ENCODE data around the gene THBS2. TPM values are rescaled to one million over a fixed set of nuclear protein-coding genes. Genes with fewer than 3 reads are reported as not detected.
A peak's percentile ranks its signal among the peaks of the same experiment; 100 is the strongest.

Gene THBS2
- total and polyA plus RNA-seq, 9 donors: 26.5 to 151 (median 65.3) TPM

- Histone ChIP-seq H3K9me3 (no peaks in the 10 kb centered on the region), H3K4me1 (ENCODE audit: insufficient read depth) (peaks cover 14% of the 10 kb centered on the region), H3K27ac (no peak overlapping the region), H3K27me3 (no peaks in the 10 kb centered on the region), H3K4me3 (no peak overlapping the region), H3K36me3 (no peaks in the 10 kb centered on the region)
- WGBS, 3 donors: 87 to 89% (median 89%) methylated on average over 16 of the region's 16 CpGs
- intact Hi-C loops (cut with DNase I): no loop called here
- no peak for DNase-seq
- TF ChIP-seq EP300 (IDR thresholded peaks at IDR 0.05): no peak
- TF ChIP-seq POLR2A (IDR thresholded peaks at IDR 0.05): no peak
- TF ChIP-seq CTCF (IDR thresholded peaks at IDR 0.05): no peak
These were observed 84.9 kb downstream of the THBS2 start for GRCh38 chr6:169168706-169169105.

- Histone ChIP-seq H3K4me1 (ENCODE audit: insufficient read depth) (peaks cover 18% of the 10 kb centered on the region), H3K36me3 (no peaks in the 10 kb centered on the region), H3K27ac (no peak overlapping the region), H3K9me3 (no peaks in the 10 kb centered on the region), H3K27me3 (no peaks in the 10 kb centered on the region), H3K4me3 (no peak overlapping the region)
- TF ChIP-seq CTCF (IDR thresholded peaks at IDR 0.05) (no peak), EP300 (IDR thresholded peaks at IDR 0.05) (no peak), POLR2A (IDR thresholded peaks at IDR 0.05) (no peak)
- DNase-seq: no peak
- intact Hi-C loops (cut with DNase I): no loop called here
- WGBS, 3 donors: 93 to 96% (median 95%) methylated on average over 15 of the region's 15 CpGs
These were observed 85.4 kb downstream of the THBS2 start for GRCh38 chr6:169168302-169168630.

DNA sequence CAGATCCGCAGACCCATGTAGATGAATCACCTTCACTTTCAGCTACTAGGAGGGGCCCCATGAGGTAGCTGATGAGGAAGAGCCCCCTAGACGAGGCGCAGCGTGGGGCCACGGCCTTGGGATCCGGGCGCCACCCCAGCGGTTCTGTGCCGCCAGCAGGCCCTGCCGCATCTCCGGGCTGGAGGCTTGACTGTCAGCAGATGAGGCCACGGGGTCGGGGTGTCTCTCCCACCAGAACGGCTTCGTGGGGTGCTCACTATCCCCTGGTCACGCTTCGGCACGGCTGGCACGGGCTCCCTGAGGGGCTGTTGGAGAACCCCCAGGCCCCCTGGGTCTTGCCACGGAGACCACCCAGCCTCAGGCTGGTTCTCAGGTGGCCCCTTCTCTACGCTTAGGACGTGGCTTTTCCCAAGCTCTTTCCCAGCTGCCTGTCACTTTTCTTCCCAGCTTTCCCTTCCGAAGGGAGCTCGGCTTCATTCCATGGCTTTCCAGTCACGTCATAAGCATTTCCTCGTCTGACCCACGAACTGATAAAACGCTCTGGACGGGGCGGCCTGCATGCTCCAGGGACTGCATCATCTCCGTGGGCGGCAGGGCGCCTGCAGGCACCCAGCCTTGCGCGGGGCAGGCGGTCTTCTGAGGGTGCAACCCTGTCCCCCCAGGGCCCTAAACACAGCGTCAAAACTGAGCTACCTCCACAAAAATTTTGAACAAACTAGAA, 85.9 kb downstream of the THBS2 start:
- peak in 3 of 5 donors; percentile 50 to 59 (median 57) for DNase-seq
- intact Hi-C loops (cut with DNase I): no loop called here
- no peaks in the 10 kb centered on the region for H3K9me3 ChIP-seq
- H3K4me1 ChIP-seq (ENCODE audit: insufficient read depth): peaks cover 19% of the 10 kb centered on the region
- TF ChIP-seq EP300 (IDR thresholded peaks at IDR 0.05) (no peak), CTCF (IDR thresholded peaks at IDR 0.05) (no peak), POLR2A (IDR thresholded peaks at IDR 0.05) (no peak)
- no peaks in the 10 kb centered on the region for H3K36me3 ChIP-seq
- H3K27me3 ChIP-seq: no peaks in the 10 kb centered on the region
- 65 to 82% (median 67%) methylated on average over 37 of the region's 37 CpGs for WGBS, 3 donors
- no peak overlapping the region for H3K27ac ChIP-seq
- H3K4me3 ChIP-seq: no peak overlapping the region

DNA sequence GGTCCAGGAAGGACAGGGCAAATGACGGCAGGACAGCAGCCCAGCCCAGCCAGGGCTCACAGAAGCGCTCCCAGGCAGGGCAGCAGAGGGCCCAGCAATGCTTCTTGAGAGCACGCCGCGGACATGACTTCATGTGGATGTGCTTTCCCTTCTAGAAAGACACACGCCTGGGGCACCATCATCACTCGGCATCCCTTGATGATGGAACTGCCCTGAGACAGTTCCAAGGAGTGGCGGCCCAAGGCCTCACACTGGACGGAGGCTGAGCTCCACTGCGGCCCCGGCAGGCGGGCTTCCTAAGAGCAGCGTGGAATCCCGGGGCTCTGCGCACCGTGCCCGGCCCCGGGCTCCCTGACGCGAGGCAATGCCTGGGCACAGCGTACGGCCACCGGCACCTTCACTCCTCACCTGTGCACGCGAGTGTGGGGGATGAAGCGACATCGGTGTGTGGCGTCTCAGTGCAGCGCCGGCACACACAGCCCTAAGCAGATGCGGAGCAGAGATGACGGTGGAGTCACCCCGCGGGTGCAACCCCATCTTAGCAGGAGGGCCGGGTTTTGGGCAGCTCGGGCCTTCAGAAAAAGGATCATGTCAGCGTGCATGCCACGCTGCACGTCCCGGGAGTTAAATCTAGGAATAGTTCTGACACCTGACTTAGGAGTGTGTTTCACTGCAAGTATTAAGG, 86.6 kb downstream of the THBS2 start:
- Histone ChIP-seq H3K27ac (no peak overlapping the region), H3K36me3 (no peaks in the 10 kb centered on the region), H3K4me1 (ENCODE audit: insufficient read depth) (peaks cover 18% of the 10 kb centered on the region), H3K9me3 (no peaks in the 10 kb centered on the region), H3K27me3 (no peaks in the 10 kb centered on the region), H3K4me3 (no peak overlapping the region)
- peak in 1 of 5 donors; percentile 36 for DNase-seq
- intact Hi-C loops (cut with DNase I): no loop called here
- no peak for TF ChIP-seq CTCF (IDR thresholded peaks at IDR 0.05)
- WGBS, 3 donors: 96% methylated on average over 38 to 40 of the region's 40 CpGs

Measured in ovary (tissue), 9 donors.